ENCODE data around the gene YPEL5.
"Not testable (repeated sequence)": the region's sequence is repeated elsewhere in the genome, so short reads cannot be mapped to it uniquely, and the experiment has no call there.

- TF ChIP-seq CTCF (conservative IDR thresholded peaks at IDR 0.05; ENCODE audit: low read depth, low read length); EZH2 (IDR thresholded peaks at IDR 0.05; ENCODE audit: borderline replicate concordance, low read depth, low read length, poor library complexity, severe bottlenecking): not testable (repeated sequence)
Observed at GRCh38 chr2:30111186-30111585, 35.6 kb upstream of the YPEL5 start.

Measured in A673 (cell line).